ENCODE measurements around the gene CHD9.
"Not testable (repeated sequence)": the region's sequence is repeated elsewhere in the genome, so short reads cannot be mapped to it uniquely, and the experiment has no call there.

The CHD9 gene

DNA sequence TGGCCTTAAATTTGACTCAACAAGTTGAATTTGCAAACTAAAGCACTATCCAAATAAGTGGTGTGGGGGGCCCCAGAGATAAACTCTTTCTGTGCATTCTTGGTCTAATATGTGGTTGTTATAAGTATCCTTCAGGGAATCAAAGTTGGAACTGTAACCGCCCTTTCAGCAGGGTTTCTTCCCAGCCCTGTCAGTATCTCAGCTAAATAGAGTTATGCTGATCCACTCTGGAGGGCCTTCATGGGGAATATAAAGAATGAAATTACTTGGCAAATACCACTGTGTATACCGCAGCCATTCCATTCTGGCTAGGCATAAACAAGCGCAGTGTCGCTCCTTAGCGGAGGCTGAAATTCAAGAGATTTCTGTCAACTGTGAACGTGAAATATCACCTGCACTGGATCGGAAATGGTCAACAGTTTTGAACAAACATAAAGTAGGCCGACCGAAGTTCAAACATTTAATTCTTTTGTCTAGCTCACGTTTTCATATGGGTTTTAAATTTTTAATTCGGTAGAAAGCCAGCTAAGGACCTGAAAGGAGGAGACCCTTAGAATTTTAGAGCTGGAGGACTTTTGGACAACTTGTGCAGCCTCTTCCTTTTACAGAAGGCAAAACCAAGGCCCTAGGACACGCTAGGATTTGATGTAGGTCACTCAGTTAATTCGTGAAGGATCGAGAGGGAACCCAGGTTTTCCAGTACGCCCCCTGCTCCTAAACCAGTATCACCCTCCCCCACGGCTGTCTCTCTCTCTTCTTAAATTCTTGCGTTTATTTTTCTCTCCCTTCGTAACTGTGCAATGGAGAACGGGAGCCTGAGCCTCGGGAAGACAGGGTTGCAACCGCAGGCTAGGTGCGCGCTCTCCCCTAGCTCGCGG is 74.7 kb downstream of the CHD9 start:
- DNase-seq (ENCODE audit: low read depth, low spot score): no peak

DNA sequence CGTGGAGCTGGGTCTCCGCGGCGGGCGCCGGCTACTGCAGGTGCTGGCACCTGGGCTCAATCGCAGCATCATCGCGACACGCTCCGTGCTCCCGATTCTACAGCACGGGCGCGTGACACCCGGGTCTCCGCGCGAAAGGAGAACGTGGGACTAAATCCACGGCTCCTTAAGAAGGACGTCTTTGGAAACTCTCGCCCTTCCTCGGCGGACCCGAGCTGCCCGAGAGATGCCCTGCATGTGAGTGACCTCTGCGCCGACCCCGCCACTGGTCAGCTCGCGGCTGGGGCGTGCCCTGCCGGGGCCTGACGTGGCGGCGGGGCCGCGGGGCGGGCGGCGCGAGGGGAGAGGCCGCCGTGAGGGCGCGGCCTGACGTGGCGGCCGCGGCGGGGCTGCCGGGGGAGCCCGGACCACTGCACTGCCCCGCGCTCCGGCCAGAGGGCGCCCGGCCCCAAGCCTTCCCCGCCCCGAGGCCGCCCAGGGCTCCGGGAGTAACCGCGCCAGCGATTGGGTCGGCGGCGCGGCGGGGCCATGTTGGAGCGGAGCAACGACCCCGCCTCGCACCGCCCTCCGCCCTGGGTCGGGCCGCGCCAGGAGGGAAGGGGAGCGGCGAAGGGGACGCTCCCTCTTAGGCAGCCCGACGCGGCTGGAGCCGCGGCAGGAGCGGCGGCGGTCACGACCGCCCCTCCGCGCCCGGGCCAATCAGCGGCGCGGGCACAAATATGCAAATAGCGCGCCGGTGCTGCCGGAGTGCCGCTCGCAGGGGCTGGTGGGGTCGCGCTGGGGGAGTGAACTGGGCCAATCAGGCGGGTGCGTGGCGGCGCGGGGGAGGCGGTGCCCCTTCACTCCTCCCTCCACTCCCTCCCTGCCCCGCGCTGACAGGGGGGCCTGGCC is 75.6 kb downstream of the CHD9 start:
- peak; percentile 91 for DNase-seq (ENCODE audit: low read depth, low spot score)

DNA sequence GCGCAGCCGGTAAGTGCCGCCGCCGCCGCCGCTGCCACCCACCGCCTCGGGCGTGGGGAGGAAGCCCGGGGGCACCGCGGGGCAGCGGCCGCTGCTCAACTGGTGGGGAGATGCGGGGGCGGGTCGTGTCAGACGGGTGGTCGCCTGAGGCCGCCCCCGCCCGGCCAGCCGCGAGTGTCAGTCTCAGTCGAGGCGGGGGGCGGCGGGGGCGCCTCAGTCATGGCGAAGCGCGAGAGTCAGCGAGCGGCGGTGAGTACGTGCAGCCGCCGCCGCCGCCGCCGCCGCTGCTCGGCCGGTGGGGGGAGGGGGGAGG is 76.2 kb downstream of the CHD9 start:
- no peak for DNase-seq (ENCODE audit: low read depth, low spot score)

DNA sequence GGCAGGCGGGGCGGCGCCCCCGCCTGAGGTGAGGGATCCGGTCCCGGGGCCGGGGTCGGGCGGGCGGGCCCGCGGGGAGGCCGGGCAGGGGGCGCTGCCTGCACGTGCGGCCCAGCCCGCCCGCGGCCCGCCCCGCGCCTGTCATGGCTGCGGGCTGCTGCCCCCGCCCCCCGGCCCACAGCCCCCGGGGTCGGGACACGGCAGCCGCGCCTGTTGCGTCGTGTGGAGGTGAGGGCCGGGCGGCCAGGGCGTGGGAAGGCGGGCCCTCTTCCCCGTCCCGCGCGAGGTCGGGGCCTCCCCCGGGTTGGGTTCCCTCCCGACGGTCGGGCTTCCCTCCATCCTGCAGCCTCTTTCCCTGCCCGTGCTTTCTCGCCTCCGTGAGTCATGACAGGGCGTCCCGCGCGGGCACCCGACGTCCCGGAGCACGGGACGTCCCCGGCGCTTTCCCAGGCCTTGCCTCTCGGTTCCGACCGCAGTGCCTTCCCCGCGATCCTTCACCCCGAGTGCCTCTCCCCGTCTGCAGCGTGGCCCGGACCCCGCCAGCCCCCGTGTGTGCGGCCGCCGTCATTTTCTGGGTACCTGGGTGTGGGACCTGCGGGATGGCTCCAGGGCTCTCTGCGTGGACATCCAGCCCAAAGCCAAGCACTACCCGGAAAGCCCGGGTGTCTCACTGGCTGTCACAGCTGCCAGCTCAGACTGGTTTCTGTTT is 76.7 kb downstream of the CHD9 start:
- peak; percentile 21 for DNase-seq (ENCODE audit: low read depth, low spot score)

DNA sequence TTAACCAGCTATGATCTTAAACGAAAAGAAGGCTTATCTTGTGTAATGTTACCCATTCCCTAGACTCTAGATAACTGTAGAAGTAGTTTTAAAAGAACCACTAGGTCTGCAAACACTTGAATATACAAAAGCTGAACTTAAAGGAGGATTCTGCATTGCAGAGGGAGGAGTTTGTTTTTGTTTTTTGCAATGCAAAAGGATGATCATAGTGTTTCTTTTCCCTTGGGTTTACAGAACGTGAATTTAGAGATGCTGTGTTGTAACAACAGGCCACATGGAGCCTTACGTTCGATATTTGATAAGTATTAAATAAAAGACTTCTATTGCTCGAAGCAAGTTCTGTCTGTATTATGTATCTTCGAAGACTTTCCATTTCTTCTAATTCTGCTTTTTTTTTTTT is 77.6 kb downstream of the CHD9 start:
- DNase-seq (ENCODE audit: low read depth, low spot score): no peak

DNA sequence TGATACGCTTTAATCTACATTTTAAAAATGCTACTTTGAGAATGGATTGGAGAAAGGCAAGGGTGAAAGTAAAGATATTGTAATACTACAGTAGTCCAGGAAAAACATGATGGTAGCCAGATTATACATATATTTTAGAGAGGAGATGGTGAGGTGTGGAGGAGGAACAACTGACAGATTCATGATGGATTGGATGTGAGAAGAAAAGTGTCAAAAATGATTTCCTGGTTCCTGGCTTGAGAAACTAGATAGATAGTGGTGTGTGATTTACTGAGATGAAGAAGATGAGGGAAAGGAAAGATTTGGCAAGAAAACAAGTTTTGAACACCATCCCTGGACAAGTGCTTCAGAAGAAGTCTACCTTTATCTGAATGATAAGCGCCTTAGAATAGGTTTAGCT is 80.5 kb downstream of the CHD9 start:
- no peak for DNase-seq (ENCODE audit: low read depth, low spot score)

DNA sequence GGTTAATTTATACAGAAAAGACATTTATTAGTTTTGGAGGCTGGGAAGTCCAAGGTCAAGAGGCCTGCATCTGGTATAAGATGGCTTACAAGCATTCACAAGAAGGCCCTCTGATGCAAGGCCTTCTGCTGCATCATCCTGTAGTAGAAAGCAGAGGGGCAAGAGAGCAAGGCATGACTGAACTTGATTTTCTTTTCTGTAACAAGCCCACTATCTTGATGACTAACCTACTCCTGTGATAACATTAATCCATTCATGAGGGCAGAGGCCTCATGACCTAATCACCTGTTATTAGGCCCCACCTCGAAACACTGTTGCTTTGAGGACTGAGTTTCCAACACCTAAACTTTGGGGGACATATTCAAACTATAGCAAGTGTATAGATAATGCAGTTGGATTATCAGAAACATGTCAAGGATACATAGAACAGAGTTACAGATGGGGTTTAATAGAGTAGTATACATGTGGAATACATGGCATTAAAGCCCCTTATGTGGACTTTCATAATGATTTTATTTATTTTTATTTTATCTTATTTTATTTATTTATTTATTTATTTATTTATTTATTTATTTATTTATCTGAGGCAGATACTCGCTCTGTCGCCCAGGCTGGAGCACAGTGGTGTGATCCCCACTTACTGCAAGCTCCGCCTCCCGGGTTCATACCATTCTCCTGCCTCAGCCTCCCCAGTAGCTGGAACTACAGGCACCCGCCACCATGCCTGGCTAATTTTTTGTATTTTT is 88.2 kb downstream of the CHD9 start:
- DNase-seq (ENCODE audit: low read depth, low spot score): no peak

DNA sequence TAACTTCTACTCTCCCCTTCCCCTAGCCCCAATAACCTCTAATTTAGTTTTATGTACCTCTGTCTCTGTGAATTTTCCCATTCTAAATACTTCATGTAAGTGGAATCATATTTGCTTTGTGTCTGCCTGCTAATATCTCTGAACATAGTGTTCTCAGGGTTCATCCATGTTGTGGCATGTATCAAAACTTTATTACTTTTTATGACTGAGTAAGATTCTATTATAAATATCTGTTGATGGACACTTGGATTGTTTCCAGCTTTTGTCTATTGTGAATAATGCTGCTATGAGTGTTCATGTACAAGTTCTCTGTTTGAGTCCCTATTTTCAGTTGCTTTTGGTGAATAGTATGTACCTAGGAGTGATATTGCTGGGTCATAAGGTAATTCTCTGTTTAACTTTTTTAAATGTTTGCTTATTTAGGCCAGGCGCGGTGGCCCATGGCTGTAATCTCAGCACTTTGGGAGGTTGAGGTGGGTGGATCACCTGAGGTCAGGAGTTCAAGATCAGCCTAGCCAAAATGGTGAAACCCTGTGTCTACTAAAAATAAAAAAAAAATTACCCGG is 92.8 kb downstream of the CHD9 start:
- no peak for DNase-seq (ENCODE audit: low read depth, low spot score)

DNA sequence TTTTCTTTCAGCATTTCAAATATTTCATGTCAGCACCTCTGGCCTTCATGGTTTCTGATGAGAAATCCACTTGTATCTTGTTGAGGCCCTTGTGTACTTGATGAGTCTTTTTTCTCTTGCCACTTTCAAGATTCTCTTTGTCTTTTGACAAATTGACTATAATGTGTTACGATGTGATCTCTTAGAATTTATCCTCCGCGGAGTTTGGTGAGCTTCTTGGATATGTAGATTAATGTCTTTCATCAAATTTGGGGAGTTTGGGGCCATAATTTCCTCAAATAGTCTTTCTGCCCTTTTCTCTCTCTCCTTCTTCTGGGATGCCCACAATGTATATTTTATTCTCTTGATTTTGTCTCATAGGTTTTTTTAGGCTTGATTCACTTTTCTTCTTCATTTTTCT is 96.0 kb downstream of the CHD9 start:
- no peak for DNase-seq (ENCODE audit: low read depth, low spot score)

DNA sequence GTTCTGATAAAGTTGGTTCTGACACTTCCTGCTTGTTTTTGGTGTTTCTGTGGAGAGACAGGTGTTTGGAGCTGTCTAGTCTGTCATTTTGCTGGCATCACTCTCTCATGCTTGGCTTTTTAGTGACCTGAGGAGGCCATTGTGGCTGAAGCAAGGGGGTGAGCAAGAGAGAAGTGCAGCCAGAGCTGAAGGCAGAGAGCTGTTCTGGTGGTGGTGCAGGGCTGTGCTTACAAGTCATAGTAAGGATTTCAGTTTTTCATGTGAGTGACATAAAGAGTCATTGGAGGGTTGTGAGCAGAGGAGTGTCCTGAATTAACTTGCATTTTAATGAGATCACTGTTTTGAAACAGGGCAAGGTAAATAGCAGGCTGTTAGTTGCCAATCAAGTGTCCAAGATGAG is 97.5 kb downstream of the CHD9 start:
- no peak for DNase-seq (ENCODE audit: low read depth, low spot score)

DNA sequence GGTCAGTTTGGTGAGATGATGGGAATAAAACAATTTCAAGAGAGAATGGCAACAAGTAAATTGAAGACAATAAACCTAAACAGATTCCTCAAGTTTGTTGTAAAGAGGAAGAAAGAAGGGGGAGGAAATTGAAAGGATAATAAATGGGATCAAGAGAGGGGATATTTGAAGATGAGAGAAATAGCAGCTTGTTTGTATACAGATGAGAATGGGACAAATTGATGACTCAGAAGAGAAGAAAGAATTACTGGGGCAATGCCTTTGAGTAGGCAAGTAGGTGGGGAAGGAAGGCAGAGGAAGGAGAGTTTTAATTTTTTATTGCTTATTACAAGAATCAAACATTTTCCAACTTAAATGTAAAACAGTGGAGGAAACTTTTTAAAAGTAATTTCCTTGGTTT is 98.3 kb downstream of the CHD9 start:
- no peak for DNase-seq (ENCODE audit: low read depth, low spot score)

DNA sequence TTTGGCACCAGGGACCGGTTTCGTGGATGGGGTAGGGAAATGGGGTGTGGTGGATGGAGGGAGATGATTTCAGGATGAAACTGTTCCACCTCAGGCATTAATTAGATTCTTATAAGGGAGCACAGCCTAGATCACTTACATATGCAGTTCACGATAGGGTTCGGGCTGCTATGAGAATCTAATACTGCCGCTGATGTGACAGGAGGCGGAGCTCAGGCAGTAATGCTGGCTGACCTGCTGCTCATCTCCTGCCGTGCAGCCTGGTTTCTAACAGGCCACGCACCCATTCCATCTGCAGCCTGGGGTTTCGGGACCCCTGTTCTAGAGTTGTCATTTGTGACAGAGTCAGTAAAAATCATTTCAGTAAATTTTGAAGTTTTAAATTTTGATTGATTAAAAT is 99.7 kb downstream of the CHD9 start:
- no peak for DNase-seq (ENCODE audit: low read depth, low spot score)

DNA sequence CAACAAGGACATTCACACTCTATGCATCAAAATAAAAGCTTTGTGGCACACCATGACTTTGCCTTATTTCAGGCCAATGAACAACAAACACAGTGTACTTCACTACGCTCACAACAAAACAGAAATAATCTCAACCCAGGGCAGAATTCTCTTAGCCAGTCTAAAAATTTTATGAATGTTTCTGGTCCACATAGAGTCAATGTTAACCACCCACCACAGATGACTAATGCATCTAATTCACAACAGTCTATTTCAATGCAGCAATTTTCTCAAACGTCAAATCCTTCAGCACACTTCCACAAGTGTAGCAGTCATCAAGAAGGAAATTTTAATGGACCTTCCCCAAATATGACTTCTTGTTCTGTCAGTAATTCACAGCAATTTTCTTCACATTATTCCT is 101.7 kb downstream of the CHD9 start:
- DNase-seq (ENCODE audit: low read depth, low spot score): no peak

DNA sequence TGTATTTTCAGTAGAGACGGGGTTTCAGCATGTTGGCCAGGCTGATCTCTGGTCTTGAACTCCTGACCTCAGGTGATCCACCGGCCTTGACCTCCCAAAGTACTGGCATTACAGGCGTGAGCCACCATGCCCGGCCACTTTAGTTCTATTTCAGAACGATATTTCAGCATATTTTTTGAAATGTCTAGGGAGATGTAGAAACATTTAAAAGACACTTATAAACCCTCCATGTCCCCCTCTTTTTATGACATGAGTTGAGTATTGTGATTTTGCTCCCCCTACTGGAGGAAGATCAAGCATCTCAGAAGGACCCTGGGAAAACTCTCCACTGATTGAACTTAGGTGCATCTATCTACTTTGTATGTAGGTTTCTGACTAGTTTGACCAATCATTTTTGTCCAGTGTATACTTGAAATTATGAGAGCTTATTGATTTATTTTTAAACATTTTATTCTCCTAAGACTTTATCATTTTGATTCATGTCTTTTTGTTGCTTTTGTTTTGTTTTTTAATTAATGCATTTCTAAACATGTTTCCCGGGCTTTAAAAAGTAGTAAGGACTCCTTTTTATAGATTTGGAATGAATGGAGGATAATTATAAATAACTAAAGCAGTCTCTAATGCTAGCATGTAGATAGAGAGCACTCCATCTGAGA is 105.1 kb downstream of the CHD9 start:
- no peak for DNase-seq (ENCODE audit: low read depth, low spot score)

DNA sequence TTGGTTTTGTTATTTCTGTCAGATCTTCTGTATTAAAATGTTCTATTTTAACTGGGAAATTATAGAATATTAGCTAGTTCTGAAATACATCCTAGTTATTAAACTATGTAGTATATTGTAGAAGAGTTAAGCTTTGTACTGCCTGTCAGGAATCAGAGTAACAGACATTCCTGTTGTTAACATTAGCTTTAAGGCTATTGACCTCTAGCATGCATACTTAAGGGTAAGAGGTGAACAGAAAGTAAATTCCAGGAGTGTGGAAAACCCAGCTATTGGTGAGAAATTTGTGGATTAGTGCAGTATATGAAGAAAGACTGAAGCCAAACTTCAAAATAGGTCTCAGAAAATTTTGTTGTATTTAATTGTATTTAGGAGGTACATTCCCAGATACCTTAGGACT is 111.3 kb downstream of the CHD9 start:
- DNase-seq (ENCODE audit: low read depth, low spot score): no peak

DNA sequence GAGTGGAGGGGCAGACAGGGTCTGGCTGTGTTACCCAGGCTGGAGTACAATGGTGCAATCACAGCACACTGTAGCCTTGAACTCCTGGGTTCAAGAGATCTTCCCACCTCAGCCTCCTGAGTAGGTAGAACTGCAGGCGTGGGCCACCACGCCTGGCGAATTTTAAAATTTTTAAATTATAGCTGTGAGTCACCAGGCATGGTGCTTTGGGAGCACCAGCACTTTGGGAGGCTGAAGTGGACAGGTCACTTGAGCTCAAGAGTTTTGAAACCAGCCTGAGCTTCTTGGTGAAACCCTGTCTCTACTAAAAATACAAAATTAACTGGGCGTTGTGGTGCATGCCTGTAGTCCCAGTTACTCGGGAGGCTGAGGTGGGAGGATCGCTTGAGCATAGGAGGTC is 114.0 kb downstream of the CHD9 start:
- DNase-seq (ENCODE audit: low read depth, low spot score): no peak

DNA sequence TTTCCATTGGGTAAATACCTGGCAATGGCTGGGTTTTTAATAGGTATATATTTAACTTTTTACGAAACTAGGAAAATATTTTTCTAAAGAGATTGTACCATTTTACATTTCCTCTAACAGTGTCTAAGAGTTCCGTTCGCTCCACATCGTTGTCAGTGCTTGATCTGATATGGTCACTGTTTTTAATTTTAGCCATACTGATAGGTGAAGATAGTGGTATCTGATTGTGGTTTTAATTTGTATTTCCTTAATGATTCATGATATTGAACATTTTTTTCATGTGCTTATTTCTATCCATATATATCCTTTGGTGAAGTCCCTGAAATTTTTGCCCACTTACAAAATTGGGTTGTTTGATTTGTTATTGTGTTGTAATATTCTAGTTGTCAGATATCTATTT is 117.7 kb downstream of the CHD9 start:
- no peak for DNase-seq (ENCODE audit: low read depth, low spot score)

DNA sequence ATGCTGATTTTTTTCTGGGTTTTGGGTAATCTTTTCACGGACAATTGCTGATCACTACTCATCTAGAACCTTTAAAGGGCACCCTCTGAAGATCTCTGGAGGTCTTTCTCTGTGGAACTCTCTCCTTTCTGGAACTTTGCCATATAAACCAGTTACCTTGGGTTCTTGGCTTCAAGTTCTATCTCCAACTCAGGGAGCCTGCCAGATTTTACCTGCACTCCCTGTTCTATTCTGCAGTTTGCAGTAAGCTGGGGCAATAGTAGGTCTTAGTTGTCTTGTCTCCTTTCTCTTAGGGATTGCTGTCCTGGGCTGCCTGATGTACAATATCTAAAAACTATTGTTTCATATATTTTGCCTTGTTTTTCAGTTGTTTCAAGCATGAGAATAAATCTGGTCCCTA is 120.3 kb downstream of the CHD9 start:
- no peak for DNase-seq (ENCODE audit: low read depth, low spot score)

DNA sequence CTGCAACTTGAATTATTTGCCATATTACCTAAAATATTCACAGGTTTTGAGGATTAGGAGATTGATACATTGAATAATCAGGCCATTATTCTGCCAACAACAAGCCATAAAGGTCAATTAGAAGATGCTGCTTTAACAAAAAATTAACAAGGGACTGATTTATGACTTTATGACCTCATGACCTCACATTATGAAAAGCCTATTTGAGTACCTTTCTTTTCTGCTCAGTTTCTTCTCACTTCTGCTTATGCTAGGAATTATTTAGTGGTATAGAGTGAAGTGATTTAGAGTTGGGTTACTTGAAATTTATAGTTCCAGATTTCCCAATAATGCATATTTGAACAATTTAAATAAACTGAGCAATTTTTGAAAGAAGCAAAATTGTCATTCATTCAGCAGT is 121.6 kb downstream of the CHD9 start:
- no peak for DNase-seq (ENCODE audit: low read depth, low spot score)

DNA sequence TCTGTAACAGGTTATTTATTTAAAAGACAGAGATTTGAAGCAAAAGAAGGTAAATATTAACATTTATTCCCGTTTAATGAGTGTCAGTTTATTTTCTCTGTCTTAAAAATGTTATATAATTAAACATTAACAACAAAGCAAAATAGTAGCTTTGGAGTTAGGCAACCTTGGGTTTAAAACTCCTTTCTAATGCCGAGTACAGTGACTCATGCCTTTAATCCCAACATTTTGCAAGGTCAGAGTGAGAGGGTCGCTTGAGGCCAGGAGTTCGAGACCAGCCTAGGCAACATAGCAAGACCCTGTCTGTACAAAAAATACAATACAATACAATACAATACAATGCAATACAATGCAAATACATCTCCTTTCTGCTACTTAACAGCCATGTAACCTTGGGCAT is 128.7 kb downstream of the CHD9 start:
- DNase-seq (ENCODE audit: low read depth, low spot score): no peak

DNA sequence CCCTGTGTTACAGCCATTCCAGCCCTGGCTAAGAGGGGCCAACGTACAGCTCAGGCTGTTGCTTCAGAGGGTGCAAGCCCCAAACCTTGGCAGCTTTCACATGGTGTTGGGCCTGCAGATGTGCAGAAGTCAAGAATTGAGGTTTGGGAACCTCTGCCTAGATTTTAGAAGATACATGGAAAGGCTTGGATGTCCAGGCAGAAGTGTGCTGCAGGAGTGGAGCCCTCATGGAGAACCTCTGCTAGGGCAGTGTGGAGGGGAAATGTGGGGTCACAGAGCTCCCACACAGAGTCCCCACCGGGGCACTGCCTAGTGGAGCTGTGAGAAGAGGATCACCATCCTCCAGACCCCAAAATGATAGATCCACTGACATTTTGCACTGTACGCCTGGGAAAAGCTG is 130.9 kb downstream of the CHD9 start:
- not testable (repeated sequence) for DNase-seq (ENCODE audit: low read depth, low spot score)

Data from activated CD4-positive, CD25-positive, alpha-beta regulatory T cell treated with anti-CD3 and anti-CD28 coated beads, Interleukin-2, amount 50 U/mL, for 16 hours (primary cell).